Keratinocyte (primary cell): ENCODE data around the gene GGA2.

ENCODE experiments used
- CTCF ChIP-seq, 3 experiments: IDR thresholded peaks in 1 of 3; conservative IDR thresholded peaks in 1 of 3; optimal IDR thresholded peaks in 1 of 3; 2 replicates in 2 of 3; 3 replicates in 1 of 3; pipeline versions ENCODE3 to v1.5.1; 2011; ENCODE audit warnings: low read length in 3 of 3, mild to moderate bottlenecking in 3 of 3, moderate library complexity in 2 of 3, control low read depth in 1 of 3, inconsistent platforms in 1 of 3; ENCODE audit not compliant: insufficient read depth in 2 of 3; ENCODE audit errors: extremely low read depth in 1 of 3
- EZH2 ChIP-seq: IDR thresholded peaks from one replicate; pipeline ENCODE4 v1.6.1; 2012; ENCODE audit warnings: inconsistent platforms, mild to moderate bottlenecking, low read length, moderate library complexity

- TF ChIP-seq CTCF (optimal IDR thresholded peaks at IDR 0.05 in 1 of 3, IDR thresholded peaks at IDR 0.05 in 1 of 3, conservative IDR thresholded peaks at IDR 0.05 in 1 of 3; ENCODE audit: extremely low read depth in 1 of 3, insufficient read depth in 2 of 3, low read length in 3 of 3) (no peak), EZH2 (no peak)
Observed at GRCh38 chr16:23544436-23544835, 34.1 kb upstream of the GGA2 start.
